ENCODE measurements around the gene CCDC116.

- no peak for TF ChIP-seq CTCF (conservative IDR thresholded peaks at IDR 0.05)
- TF ChIP-seq ZFX (IDR thresholded peaks at IDR 0.05) = no peak
Observed at GRCh38 chr22:21652010-21652546, 19.5 kb downstream of the CCDC116 start.
